HG03045 (cell line): ENCODE data around the gene ANTKMT.

Source experiments
- ATAC-seq: cut with Tn5 transposase; IDR thresholded peaks from one replicate; pipeline ENCODE4 v1.9.1; 2021; ENCODE audit warnings: mild to moderate bottlenecking, moderate library complexity; ENCODE audit not compliant: unreplicated experiment

ANTKMT gene

DNA sequence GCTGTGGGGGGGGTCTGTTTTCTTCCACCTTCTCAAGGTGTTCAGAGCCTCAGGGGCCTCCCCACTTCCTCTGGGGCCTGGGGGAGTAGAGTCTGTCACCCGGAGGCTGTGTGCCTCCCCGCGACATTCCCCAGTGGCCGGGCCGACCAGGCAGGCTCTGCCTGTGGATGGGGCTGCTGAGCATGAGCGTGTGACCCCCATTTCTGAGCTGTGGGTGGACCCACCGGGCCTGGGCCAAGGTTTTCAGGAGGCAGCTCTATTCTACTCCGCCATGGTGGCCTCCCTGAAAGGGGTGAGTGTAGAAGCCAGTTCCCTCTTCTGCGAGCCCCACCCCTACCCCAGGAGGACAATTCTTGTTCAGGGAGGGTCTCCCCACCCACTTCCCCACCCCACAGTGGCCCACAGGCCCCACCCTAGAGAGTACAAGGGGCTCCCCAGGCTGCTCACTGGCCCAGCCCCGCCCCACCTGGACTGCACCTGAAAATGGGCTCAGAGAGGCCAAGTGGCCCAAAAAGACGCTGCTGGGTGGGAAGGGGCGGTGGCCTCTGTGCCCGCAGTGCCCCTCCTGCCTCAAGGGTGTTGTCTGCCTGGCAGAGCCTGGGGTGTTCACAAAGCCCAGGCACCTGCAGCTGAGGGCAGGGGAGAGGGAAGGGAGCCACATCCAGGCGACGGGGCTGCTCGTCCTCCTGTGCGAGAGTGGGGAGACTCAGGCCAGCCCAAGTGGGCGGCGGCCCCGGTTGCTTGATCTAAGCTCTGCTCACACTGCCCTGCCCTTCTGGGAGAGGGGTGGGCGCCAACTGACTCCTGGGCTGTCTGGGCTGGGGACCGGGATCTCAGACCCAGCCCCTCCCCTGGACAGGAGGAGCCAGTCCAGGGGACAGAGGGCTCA lies 40.9 kb downstream of the ANTKMT start:
- ATAC-seq = no peak

DNA sequence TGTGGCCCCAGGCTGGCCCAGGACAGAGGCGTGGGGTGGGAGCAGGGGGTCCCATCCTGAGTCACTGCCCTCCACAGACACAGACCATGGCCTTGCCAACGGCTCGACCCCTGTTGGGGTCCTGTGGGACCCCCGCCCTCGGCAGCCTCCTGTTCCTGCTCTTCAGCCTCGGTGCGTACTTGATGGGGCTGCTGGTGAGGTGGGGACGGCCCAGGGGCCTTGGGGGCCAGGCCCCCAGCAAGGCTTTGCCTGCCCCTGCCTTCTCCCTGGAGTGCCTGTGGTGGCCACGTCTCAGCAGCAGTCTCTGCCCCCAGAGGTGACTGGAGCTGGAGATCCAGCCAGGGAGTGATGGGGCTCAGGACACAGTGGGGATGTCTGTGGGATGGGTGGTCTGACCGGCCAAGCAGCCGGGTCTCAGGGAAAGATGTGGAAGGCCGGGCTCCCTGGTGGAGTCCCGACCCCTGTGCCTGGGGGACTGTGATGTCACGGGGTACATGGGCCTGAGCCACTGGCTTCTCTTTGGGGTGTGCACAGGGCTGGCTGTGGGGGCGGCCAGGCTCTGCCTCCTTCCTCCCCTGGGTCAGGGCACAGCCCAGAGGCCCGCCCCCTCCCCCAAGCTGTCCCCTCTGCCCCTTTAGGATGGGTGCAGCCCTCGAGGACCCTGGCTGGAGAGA lies 41.8 kb downstream of the ANTKMT start:
- no peak for ATAC-seq

DNA sequence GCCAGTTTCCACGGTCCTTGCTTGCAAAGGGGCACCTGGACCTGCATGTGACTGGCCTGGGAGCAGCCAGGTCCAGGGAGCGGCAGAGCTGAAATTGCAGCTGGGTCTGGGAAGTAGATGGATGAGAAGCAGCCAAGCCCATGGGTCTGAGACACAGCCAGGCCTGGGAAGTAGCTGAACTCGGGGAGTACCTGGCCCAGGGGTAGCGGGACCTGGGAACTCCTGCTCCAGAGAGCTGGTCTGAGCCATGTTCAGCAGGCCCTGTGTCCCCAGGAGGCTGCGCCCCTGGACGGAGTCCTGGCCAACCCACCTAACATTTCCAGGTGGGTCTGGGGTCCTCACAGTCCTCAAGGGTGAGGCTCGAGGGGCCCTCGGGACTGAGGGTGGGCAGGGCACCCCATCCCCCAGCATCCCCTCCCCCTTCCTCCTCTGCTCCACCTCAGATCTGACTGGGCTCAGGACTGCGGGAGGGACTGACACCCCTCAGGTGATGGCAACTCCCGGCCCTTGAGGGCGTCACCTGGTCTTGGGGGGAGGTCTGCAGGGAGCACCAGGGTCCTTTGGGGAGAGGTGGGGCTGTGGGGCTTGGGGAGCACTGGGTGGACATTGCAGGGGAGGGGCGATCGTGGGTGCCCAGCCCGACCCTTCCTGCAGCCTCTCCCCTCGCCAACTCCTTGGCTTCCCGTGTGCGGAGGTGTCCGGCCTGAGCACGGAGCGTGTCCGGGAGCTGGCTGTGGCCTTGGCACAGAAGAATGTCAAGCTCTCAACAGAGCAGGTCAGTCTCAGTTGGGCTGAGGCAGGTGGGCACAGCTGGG lies 42.6 kb downstream of the ANTKMT start:
- ATAC-seq = no peak

DNA sequence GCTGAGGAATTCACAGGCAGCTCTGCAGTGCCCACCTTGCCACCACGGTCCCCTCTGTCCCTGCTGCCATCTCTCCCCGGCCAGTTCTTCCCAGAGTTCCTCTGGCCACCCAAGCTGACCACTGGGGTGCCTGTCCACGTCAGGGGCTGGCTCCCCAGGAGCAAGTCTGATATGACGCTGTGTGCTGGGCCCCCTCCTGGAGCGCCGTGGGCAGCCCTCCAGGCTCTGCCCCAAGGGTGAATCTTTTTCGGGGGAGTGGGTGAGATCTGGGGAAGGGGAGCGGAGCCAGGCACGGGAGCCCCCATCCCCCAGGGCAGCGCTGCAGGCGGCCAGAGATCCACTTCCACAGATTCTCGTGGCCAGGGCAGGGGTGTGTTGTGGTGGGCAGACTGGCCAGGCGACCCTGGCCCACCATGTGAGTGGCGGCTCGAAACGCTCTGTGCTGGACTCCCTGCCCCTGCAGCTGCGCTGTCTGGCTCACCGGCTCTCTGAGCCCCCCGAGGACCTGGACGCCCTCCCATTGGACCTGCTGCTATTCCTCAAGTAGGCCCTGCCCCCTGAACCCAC lies 43.3 kb downstream of the ANTKMT start:
- ATAC-seq = no peak

DNA sequence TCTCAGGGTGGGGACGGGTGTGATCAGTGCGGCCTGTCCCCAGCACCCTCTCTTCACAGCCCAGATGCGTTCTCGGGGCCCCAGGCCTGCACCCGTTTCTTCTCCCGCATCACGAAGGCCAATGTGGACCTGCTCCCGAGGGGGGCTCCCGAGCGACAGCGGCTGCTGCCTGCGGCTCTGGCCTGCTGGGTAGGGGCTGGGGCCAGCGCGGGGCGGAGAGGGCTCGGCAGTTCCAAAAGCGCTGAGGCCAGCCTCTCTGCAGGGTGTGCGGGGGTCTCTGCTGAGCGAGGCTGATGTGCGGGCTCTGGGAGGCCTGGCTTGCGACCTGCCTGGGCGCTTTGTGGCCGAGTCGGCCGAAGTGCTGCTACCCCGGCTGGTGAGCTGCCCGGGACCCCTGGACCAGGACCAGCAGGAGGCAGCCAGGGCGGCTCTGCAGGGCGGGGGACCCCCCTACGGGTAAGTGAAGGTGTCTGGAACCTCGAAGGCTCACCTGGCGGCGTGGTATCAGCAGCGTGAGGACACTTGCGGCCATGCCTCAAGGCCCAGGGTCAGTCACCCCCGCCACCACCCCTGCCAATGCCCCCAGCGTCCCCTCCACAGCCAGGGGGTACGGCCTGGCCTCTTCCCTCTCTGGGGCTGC lies 44.0 kb downstream of the ANTKMT start:
- ATAC-seq = no peak

DNA sequence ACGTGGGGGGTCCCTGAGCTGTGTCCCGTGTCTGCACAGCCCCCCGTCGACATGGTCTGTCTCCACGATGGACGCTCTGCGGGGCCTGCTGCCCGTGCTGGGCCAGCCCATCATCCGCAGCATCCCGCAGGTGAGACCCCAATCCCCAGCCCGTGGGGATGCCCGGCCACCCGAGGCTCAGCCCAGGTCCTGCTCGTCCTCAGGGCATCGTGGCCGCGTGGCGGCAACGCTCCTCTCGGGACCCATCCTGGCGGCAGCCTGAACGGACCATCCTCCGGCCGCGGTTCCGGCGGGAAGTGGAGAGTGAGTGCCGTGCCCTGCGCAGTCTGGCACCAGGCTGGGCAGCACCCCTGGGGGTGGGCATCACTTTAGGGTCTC lies 44.5 kb downstream of the ANTKMT start:
- ATAC-seq = no peak

DNA sequence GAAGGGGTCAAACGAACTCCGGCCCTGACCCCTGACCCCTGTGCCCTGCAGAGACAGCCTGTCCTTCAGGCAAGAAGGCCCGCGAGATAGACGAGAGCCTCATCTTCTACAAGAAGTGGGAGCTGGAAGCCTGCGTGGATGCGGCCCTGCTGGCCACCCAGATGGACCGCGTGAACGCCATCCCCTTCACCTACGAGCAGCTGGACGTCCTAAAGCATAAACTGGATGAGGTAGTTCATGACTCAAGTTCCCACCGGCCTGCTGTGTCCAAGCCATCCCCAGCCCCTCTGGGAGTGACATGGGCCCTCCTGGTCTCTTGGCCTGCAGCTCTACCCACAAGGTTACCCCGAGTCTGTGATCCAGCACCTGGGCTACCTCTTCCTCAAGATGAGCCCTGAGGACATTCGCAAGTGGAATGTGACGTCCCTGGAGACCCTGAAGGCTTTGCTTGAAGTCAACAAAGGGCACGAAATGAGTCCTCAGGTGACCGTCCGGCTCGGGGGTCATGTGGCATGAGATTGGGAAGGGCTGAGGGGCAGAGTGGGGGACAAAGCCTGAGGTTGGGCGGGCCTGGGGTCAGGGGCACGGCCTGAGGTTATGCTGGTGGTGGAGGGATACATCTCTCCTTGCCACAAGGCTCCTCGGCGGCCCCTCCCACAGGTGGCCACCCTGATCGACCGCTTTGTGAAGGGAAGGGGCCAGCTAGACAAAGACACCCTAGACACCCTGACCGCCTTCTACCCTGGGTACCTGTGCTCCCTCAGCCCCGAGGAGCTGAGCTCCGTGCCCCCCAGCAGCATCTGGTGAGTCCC lies 45.3 kb downstream of the ANTKMT start:
- ATAC-seq = no peak

DNA sequence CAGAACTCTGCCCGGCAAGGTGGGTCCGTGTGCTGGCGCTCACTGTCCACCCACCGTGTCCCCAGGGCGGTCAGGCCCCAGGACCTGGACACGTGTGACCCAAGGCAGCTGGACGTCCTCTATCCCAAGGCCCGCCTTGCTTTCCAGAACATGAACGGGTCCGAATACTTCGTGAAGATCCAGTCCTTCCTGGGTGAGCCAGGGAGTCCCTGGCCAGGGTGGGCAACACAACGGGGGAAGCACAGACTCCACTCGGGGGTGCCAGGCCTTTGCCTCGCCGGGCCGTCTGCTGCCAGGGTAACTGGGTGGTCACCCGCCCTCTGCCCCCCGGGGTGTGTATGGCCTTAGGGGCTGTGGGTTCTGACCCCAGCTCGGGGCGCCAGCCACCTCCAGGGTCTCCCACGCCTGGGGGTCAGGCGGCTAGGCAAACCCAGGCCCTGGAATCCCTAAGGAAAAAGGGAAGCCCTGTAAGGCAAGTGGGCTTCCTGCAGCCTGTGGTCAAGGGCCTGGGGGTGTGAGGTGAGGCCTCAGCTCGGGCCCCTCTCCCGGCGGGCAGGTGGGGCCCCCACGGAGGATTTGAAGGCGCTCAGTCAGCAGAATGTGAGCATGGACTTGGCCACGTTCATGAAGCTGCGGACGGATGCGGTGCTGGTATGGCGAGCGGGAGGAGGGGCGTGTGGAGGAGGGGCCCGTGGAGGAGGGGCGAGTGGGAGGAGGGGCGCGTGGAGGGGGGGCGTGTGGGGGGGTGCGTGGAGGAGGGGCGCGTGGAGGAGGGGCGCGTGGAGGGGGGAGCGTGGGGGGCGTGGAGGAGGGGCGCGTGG lies 46.1 kb downstream of the ANTKMT start:
- ATAC-seq = no peak

DNA sequence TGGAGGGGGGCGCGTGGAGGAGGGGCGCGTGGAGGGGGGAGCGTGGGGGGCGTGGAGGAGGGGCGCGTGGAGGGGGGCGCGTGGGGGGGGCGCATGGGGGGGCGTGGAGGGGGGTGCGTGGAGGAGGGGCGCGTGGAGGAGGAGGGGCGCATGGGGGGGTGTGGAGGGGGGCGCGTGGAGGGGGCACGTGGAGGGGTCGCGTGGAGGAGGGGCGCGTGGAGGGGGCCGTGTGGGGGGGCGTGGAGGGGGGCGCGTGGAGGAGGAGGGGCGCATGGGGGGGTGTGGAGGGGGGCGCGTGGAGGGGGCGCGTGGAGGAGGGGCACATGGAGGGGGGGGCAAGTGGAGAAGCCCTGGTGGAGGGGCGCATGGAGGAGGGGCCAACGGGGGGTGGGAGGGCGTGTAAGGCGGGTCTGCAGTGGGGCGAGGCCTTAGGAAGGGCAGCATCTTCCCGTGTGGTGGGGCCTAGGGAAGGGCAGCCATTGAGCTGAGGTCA lies 46.8 kb downstream of the ANTKMT start:
- ATAC-seq = no peak

DNA sequence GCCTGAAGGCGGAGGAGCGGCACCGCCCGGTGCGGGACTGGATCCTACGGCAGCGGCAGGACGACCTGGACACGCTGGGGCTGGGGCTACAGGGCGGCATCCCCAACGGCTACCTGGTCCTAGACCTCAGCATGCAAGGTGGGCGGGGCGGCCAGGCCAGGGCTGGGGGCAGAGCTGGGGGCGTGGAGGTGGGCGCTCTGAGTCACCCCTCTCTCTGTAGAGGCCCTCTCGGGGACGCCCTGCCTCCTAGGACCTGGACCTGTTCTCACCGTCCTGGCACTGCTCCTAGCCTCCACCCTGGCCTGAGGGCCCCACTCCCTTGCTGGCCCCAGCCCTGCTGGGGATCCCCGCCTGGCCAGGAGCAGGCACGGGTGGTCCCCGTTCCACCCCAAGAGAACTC lies 47.5 kb downstream of the ANTKMT start:
- ATAC-seq = no peak

DNA sequence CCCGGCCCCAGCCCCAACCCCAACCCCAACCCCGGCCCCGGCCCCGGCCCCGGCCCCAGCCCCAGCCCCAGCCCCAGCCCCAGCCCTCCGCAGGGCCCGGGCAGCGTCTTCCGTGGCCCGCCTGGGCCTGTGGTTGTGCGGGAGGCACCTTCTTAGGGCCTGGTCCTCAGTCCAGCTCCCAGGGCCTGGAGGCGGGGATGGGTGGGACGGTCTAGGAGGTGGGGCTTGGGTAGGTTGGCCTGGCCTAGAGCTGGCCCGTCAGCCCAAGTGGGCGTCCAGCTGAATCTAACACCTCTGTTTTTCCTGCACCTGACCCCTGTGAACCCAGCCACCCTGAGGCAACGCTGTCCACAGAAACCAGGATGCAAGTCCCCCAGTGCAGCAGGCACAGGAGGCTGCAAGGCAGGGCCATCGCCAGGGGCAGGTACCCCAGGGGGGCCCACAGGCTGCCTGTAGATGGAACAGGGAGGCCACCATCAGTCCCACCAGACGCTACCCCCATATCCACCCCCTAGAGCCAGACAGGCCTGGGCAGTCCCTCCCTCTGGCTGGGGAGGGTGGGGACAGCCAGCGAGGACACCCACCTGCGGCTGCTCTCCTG lies 48.3 kb downstream of the ANTKMT start:
- no peak for ATAC-seq

DNA sequence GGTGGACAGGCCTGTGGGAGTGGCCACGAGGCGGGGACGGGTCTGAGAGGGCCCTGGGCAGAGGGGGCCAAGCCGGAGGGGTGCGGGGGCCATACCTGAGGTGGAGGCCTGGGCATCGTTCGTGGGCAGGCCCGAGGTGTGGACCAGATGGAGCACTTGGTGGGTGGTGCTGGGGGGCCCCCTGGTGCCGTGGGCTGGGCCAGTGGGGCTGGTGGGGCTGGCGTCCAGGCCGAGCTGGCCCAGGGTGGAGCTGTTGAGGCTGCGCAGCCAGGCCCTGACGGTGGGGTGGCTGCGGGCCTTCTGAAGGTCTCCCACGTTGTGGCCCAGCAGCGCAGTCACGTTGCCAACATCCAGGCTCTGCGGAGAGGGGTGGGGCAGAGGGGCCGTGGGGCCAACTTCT lies 49.0 kb downstream of the ANTKMT start:
- no peak for ATAC-seq

DNA sequence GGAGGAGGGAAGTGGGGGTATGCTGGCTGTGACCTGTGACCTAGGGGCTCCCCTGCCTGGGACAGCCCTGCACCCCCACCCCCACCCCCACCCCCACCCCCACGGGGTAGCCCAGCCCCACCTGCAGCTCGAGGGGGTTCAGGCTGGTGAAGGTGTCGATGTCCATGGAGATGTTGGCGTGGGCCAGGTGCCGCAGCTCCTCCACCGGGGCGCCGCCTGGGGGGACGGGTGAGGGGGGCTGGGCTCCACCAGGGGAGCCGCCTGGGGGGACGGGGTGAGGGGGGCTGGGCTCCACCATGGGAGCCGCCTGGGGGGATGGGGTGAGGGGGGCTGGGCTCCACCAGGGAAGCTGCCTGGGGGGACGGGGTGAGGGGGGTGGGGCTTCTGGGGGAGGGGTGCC lies 49.5 kb downstream of the ANTKMT start:
- ATAC-seq = no peak
